K562 (cell line): ENCODE measurements around the gene MAN1A1. TPM values are rescaled to one million over a fixed set of nuclear protein-coding genes. Genes with fewer than 3 reads are reported as not detected.
A peak's percentile ranks its signal among the peaks of the same experiment; 100 is the strongest.

Experiments used
- ATAC-seq: fragments of 200-7000 bp; cut with Tn5 transposase; 3 replicates; pipeline ENCODE4 v1.9.1; 2020; ENCODE audit warnings: moderate library complexity
- BruUV-seq: library from RNA; stranded (reverse); fragments of 400-500 nt; replicated peaks from 2 replicates; lab custom pipeline; 2021; lab: Mats Ljungman, UMichigan
- CTCF ChIA-PET: fragments of 300-600 bp; formaldehyde crosslinking; extraction: SDS; loops from one replicate; lab custom pipeline; 2021; ENCODE audit warnings: low intra/inter-chr PET ratio; lab: Yijun Ruan, JAX
- POLR2A ChIA-PET: fragments of 300-600, 350-650 bp; sonication (Branson Sonifier 250); formaldehyde crosslinking; extraction: SDS; loops from one replicate; lab custom pipeline; 2021; ENCODE audit warnings: antibody characterized with exemption, inconsistent platforms; lab: Yijun Ruan, JAX
- DNase-seq, 4 experiments: peaks; one replicate each; pipeline versions ENCODE4 v3.0.0 to v3.0.0-alpha.2; 2011 to 2018; ENCODE audit warnings: low spot score in 3 of 4, mixed read lengths in 3 of 4; ENCODE audit errors: extremely low read depth in 1 of 4
- FAIRE-seq: peaks from 2 replicates; lab custom pipeline; 2011; peaks lifted over from hg19 to GRCh38; lab: Jason Lieb, UNC
- H2AFZ ChIP-seq: 2 replicates; pipeline ENCODE4 v1.6.0; 2011; ENCODE audit warnings: low read depth, low read length, control low read depth, inconsistent platforms
- H3K27ac ChIP-seq: fragments of 200-600 bp; 3 replicates; pipeline ENCODE4 v1.8.0; 2011; ENCODE audit warnings: low read depth, mild to moderate bottlenecking, control low read depth, inconsistent platforms, low read length, moderate library complexity, mixed read lengths; ENCODE audit errors: extremely low read depth
- H3K27me3 ChIP-seq, 2 experiments: fragments of 300-600 bp in 1 of 2; 2 replicates in 1 of 2; 3 replicates in 1 of 2; pipeline versions ENCODE4 v1.6.0 to v1.8.0; 2011; ENCODE audit warnings: inconsistent platforms in 2 of 2, low read length in 2 of 2, mild to moderate bottlenecking in 1 of 2, mixed read lengths in 1 of 2, moderate library complexity in 1 of 2; ENCODE audit not compliant: control insufficient read depth in 2 of 2, insufficient read depth in 2 of 2
- H3K36me3 ChIP-seq: fragments of 300-600 bp; 3 replicates; pipeline ENCODE4 v1.8.0; 2011; ENCODE audit warnings: mild to moderate bottlenecking, low read length, inconsistent platforms; ENCODE audit not compliant: control insufficient read depth, insufficient read depth
- H3K4me1 ChIP-seq, 2 experiments: fragments of 200-600 bp in 1 of 2; replicated peaks in 1 of 2; 2 replicates in 1 of 2; 3 replicates in 1 of 2; pipeline versions ENCODE4 v1.5.1 to v1.8.0; 2011; ENCODE audit warnings: inconsistent platforms in 2 of 2, low read length in 2 of 2, mild to moderate bottlenecking in 1 of 2, mixed read lengths in 1 of 2, moderate library complexity in 1 of 2; ENCODE audit not compliant: control insufficient read depth in 2 of 2, insufficient read depth in 2 of 2
- H3K4me2 ChIP-seq: 2 replicates; pipeline ENCODE4 v1.6.1; 2011; ENCODE audit warnings: low read length, control low read depth, inconsistent platforms, mixed read lengths; ENCODE audit not compliant: insufficient read depth
- H3K4me3 ChIP-seq: fragments of 200-600 bp; sonication (generic), shearing (Covaris generic); 2 replicates; pipeline ENCODE4 v1.5.1; 2016; ENCODE audit warnings: control low read depth, inconsistent platforms
- H3K79me2 ChIP-seq: fragments of 200-600 bp; 3 replicates; pipeline ENCODE4 v1.8.0; 2011; ENCODE audit warnings: low read length, inconsistent platforms; ENCODE audit not compliant: control insufficient read depth, insufficient read depth
- H3K9ac ChIP-seq, 2 experiments: 2 replicates each; pipeline versions ENCODE4 v1.6.0 to v1.6.1; 2011; ENCODE audit warnings: low read depth in 2 of 2, low read length in 2 of 2, control low read depth in 1 of 2, inconsistent platforms in 1 of 2, mild to moderate bottlenecking in 1 of 2, mixed read lengths in 1 of 2; ENCODE audit not compliant: insufficient read depth in 1 of 2
- H3K9me1 ChIP-seq: one replicate; pipeline ENCODE4 v1.6.0; 2011; ENCODE audit warnings: inconsistent platforms, mild to moderate bottlenecking, low read length, moderate library complexity; ENCODE audit not compliant: control insufficient read depth, insufficient read depth
- H3K9me3 ChIP-seq: replicated peaks from 2 replicates; pipeline ENCODE4 v1.5.1; 2011; ENCODE audit warnings: low read depth, low read length, inconsistent platforms; ENCODE audit not compliant: control insufficient read depth, insufficient read depth
- H4K20me1 ChIP-seq: replicated peaks from 2 replicates; pipeline ENCODE4 v1.6.1; 2011; ENCODE audit warnings: low read length, inconsistent platforms, mixed read lengths; ENCODE audit not compliant: control insufficient read depth, insufficient read depth
- CEBPG ChIP-seq, 3 experiments: fragments of 200-800 bp in 1 of 3; sonication (Bioruptor generic) in 1 of 3; sonication (generic) in 1 of 3; formaldehyde crosslinking in 1 of 3; IDR thresholded peaks in 2 of 3; conservative IDR thresholded peaks in 1 of 3; 2 replicates each; pipeline versions ENCODE4 v1.6.1 to v1.8.0; 2016 to 2022; ENCODE audit warnings: missing compliant biosample characterization in 2 of 3, missing genetic modification characterization in 2 of 3, mild to moderate bottlenecking in 1 of 3, missing genetic modification reagents in 1 of 3
- CSDE1 ChIP-seq, 2 experiments: fragments of 450-650 bp; IDR thresholded peaks; 2 replicates each; pipeline ENCODE4 v1.6.1; 2016; ENCODE audit warnings: mild to moderate bottlenecking in 1 of 2
- JUND ChIP-seq, 2 experiments: IDR thresholded peaks; 2 replicates in 1 of 2; 3 replicates in 1 of 2; pipeline ENCODE4 v1.6.1; 2011; ENCODE audit warnings: borderline replicate concordance in 2 of 2, low read depth in 2 of 2, low read length in 2 of 2, improper control_type of control experiment in 1 of 2, missing biosample characterization in 1 of 2, missing genetic modification characterization in 1 of 2, missing genetic modification reagents in 1 of 2
- KAT2B ChIP-seq: IDR thresholded peaks from one replicate; pipeline ENCODE4 v1.6.1; 2012; ENCODE audit warnings: low read depth, mild to moderate bottlenecking, control low read depth, inconsistent platforms, low read length, moderate library complexity
- STAT5A ChIP-seq: IDR thresholded peaks from 2 replicates; pipeline ENCODE4 v1.6.1; 2012; ENCODE audit warnings: low read length, inconsistent platforms, borderline replicate concordance
- TCF3 ChIP-seq: sonication (generic); formaldehyde crosslinking; IDR thresholded peaks from 2 replicates; pipeline ENCODE4 v1.4.0; 2020; ENCODE audit warnings: mild to moderate bottlenecking, missing genetic modification reagents
- TEAD2 ChIP-seq: fragments of 450-650 bp; IDR thresholded peaks from 2 replicates; pipeline ENCODE4 v1.6.1; 2016; ENCODE audit warnings: missing genetic modification characterization, control low read depth, missing compliant biosample characterization
- TFAM ChIP-seq: fragments of 250-450 bp; sonication (Bioruptor Pico); conservative IDR thresholded peaks from 2 replicates; pipeline ENCODE4 v1.5.0; 2021; ENCODE audit warnings: mild to moderate bottlenecking, moderate library complexity
- TGIF2 ChIP-seq: sonication (generic); formaldehyde crosslinking; IDR thresholded peaks from 2 replicates; pipeline ENCODE4 v1.8.1; 2022; ENCODE audit warnings: mild to moderate bottlenecking, missing genetic modification reagents, moderate library complexity
- TRIM28 ChIP-seq: fragments of 450-650 bp; IDR thresholded peaks from 2 replicates; pipeline ENCODE4 v1.6.1; 2017
- ZNF217 ChIP-seq: sonication (generic); formaldehyde crosslinking; IDR thresholded peaks from 2 replicates; pipeline ENCODE4 v1.8.0; 2022; ENCODE audit warnings: mild to moderate bottlenecking, missing genetic modification reagents
- WGBS: fragments of 100-300 bp; shearing (Covaris generic); methylation state at CpG from one replicate; pipeline ENCODE4 v1.1.6; 2016; ENCODE audit warnings: low coverage, mixed read lengths; ENCODE audit not compliant: insufficient coverage; ENCODE audit errors: missing lambda C conversion rate; 5-methylcytosine and 5-hydroxymethylcytosine counted together
- in situ Hi-C: fragments of 300-500 bp; cut with MboI; formaldehyde crosslinking; loops from 4 replicates; pipeline ENCODE4 v1.15.0; 2018; ENCODE audit warnings: inconsistent platforms, mixed read lengths
- intact Hi-C: fragments of 100-400 bp; cut with micrococcal nuclease; formaldehyde crosslinking; loops from 2 replicates; pipeline ENCODE4 v1.14.2; 2022
- polyA plus RNA-seq, 8 experiments: library from polyadenylated mRNA; depleted of rRNA in 4 of 8; stranded (reverse) in 5 of 8; unstranded in 3 of 8; fragments of >200 nt; fragmentation: Nextera tagmentation in 2 of 8; fragmentation: Illumina TruSeq in 1 of 8; extraction: Ambion mirVana in 2 of 8; extraction: Trizol in 1 of 8; gene quantifications; 2 replicates each; pipeline versions ENCODE4 v1.2.1 to v1.2.3, GENCODE V29; 2011 to 2014; ENCODE audit warnings: inconsistent platforms in 1 of 8, missing spikeins in 1 of 8
- total RNA-seq, 7 experiments: library from RNA; depleted of rRNA in 6 of 7; stranded (reverse); fragments of >200 nt in 6 of 7; fragmentation: Illumina TruSeq in 2 of 7; extraction: Trizol in 2 of 7; gene quantifications; 2 replicates each; pipeline versions ENCODE4 v1.2.1 to v1.2.3, GENCODE V29; 2011 to 2021; ENCODE audit warnings: low replicate concordance in 1 of 7
- TF ChIP-seq, protein P1 (sequence below): fragments of 450-650 bp; formaldehyde crosslinking; IDR thresholded peaks from 2 replicates; pipeline ENCODE4 v1.4.0; 2022; ENCODE audit warnings: missing genetic modification characterization
- TF ChIP-seq, protein P2 (sequence below), 2 experiments: fragments of 200-800 bp in 1 of 2; sonication (Bioruptor generic) in 1 of 2; sonication (generic) in 1 of 2; formaldehyde crosslinking in 1 of 2; IDR thresholded peaks in 1 of 2; conservative IDR thresholded peaks in 1 of 2; 2 replicates each; pipeline versions ENCODE4 v1.5.0 to v1.6.1; 2016 to 2020; ENCODE audit warnings: missing compliant biosample characterization in 1 of 2, missing genetic modification characterization in 1 of 2, missing genetic modification reagents in 1 of 2
- TF ChIP-seq, protein P3 (sequence below), 2 experiments: fragments of 450-650 bp in 1 of 2; sonication (generic) in 1 of 2; formaldehyde crosslinking in 1 of 2; IDR thresholded peaks in 1 of 2; conservative IDR thresholded peaks in 1 of 2; 2 replicates each; pipeline versions ENCODE4 v1.6.1 to v1.8.1; 2016 to 2023; ENCODE audit warnings: mild to moderate bottlenecking in 2 of 2, moderate library complexity in 2 of 2, inconsistent platforms in 1 of 2, missing genetic modification reagents in 1 of 2

MAN1A1 gene
- total and polyA plus RNA-seq, 9 of the 15 experiments (the other 6 are each of a cell fraction or from before 2014, with no cell fraction given): 24.5 to 78.4 (median 59.7) TPM

DNA sequence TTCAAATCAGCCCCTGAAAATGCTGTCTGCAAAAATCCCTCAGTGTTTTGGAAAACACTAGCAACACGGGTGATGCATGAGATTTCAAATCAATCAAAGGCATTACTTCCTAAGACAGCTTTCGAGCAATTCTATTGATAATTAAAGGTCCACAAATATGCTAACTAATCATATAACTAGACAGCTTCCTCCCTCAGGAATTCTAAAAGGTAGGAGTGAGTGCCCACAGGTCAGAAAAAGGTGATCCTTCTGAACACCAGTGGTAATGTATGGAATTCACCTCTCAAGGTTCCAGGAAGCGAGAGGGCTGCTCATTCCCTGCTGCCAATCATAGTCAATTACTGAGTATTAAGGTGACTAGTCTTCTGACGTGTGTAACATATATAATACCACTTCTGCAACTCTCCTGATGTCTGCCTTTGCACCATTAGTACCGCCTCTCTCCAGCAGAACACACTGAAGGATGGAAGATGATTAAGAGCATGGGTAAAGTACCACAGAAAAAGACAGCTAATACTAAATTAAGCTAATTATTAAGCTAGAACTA, 16.4 kb downstream of the MAN1A1 start (continued):
- no peak for TF ChIP-seq TFAM (CRISPR knock-in tag)
- TF ChIP-seq JUND (IDR thresholded peaks at IDR 0.05; ENCODE audit: borderline replicate concordance, low read depth, low read length): no peak
- no peak for TF ChIP-seq JUND (tag; IDR thresholded peaks at IDR 0.05; ENCODE audit: borderline replicate concordance, low read depth, low read length)
- no peak for TF ChIP-seq TCF3 (CRISPR knock-in tag)

DNA sequence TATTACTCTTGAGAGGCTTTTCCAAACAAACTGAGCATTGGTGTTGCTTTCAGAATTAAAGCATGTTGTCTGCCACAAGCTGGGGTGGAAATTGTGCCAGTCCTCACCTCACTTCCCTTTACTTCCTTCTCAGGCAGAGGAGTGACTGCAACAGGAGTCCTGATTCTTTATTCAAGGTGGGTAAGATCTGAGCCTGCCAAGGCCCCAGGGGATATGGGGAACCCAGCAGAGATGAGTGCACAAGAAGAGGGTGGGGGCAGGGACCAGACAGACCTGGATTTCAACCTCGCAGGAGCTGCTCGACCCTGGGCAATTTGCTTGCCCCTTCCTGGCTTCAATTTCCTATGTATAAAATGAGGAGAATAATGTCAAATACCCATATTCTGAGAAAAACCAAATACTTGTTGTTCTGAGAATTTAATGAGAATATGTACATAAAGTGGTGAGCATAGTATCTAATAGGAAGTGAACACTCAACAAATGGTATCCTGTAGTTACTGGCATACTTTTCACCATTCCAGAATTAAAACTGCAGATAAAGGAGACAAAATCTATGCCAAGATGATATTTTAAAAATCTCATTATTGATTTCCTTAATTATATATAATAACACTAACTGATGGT, 17.8 kb downstream of the MAN1A1 start:
- intact Hi-C loops: no loop called here
- H3K27me3 ChIP-seq: no peaks in the 10 kb centered on the region
- DNase-seq (no peak), ATAC-seq (no peak), FAIRE-seq (no peak)
- H3K79me2 ChIP-seq: peaks cover 97% of the 10 kb centered on the region
- ChIA-PET POLR2A (no interaction called here), CTCF (no interaction called here)
- no peaks in the 10 kb centered on the region for H3K9me3 ChIP-seq
- H2AFZ ChIP-seq: no peak overlapping the region
- H3K9ac ChIP-seq: no peak overlapping the region; a peak in 1 of 4 replicates
- BruUV-seq: no TSS peak
- peak overlapping the region; percentile 13; the same call in 1 of the 2 replicates for H3K4me2 ChIP-seq
- in situ Hi-C loops: no loop called here
- peaks cover 3 to 39% of the 10 kb centered on the region in 2 experiments; a peak in 4 of 5 replicates for H3K4me1 ChIP-seq
- H3K9me1 ChIP-seq: no peaks in the 10 kb centered on the region
- peaks cover 86% of the 10 kb centered on the region for H3K36me3 ChIP-seq
- no peak overlapping the region for H3K27ac ChIP-seq
- H4K20me1 ChIP-seq: peaks cover 23% of the 10 kb centered on the region
- 73% methylated on average over 2 of the region's 2 CpGs for WGBS
- no peak overlapping the region for H3K4me3 ChIP-seq
- TF ChIP-seq TRIM28 (no peak), CEBPG (CRISPR knock-in tag; IDR thresholded peaks at IDR 0.05) (no peak), CEBPG (tag; conservative IDR thresholded peaks at IDR 0.05 in 1 of 2, IDR thresholded peaks at IDR 0.05 in 1 of 2) (no peak), TEAD2 (no peak), KAT2B (no peak), TGIF2 (no peak), ZNF217 (CRISPR knock-in tag) (no peak), CSDE1 (IDR thresholded peaks at IDR 0.05) (no peak), STAT5A (no peak)
- TF ChIP-seq, protein P1, sequence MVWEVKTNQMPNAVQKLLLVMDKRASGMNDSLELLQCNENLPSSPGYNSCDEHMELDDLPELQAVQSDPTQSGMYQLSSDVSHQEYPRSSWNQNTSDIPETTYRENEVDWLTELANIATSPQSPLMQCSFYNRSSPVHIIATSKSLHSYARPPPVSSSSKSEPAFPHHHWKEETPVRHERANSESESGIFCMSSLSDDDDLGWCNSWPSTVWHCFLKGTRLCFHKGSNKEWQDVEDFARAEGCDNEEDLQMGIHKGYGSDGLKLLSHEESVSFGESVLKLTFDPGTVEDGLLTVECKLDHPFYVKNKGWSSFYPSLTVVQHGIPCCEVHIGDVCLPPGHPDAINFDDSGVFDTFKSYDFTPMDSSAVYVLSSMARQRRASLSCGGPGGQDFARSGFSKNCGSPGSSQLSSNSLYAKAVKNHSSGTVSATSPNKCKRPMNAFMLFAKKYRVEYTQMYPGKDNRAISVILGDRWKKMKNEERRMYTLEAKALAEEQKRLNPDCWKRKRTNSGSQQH: no peak
- TF ChIP-seq, protein P2, sequence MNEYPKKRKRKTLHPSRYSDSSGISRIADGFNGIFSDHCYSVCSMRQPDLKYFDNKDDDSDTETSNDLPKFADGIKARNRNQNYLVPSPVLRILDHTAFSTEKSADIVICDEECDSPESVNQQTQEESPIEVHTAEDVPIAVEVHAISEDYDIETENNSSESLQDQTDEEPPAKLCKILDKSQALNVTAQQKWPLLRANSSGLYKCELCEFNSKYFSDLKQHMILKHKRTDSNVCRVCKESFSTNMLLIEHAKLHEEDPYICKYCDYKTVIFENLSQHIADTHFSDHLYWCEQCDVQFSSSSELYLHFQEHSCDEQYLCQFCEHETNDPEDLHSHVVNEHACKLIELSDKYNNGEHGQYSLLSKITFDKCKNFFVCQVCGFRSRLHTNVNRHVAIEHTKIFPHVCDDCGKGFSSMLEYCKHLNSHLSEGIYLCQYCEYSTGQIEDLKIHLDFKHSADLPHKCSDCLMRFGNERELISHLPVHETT (CRISPR knock-in tag; conservative IDR thresholded peaks at IDR 0.05 in 1 of 2, IDR thresholded peaks at IDR 0.05 in 1 of 2): no peak
- TF ChIP-seq, protein P3, sequence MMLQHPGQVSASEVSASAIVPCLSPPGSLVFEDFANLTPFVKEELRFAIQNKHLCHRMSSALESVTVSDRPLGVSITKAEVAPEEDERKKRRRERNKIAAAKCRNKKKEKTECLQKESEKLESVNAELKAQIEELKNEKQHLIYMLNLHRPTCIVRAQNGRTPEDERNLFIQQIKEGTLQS (IDR thresholded peaks at IDR 0.05): no peak
- TF ChIP-seq, protein P3 (CRISPR knock-in tag; conservative IDR thresholded peaks at IDR 0.05): no peak
